GM12891 (cell line): ENCODE data around the gene GMPPB.
"Not testable (repeated sequence)": the region's sequence is repeated elsewhere in the genome, so short reads cannot be mapped to it uniquely, and the experiment has no call there.

ENCODE experiments used
- POLR2A ChIP-seq: IDR thresholded peaks from 2 replicates; pipeline ENCODE4 v1.6.1; 2011; ENCODE audit warnings: low read depth, low read length, control low read depth
- POLR2AphosphoS5 ChIP-seq: IDR thresholded peaks from 2 replicates; pipeline ENCODE4 v1.6.1; 2011; ENCODE audit warnings: low read depth, low read length, control low read depth
- POU2F2 ChIP-seq: IDR thresholded peaks from 2 replicates; pipeline ENCODE4 v1.6.1; 2011; ENCODE audit warnings: low read depth, mild to moderate bottlenecking, control low read depth, low read length, moderate library complexity
- SPI1 ChIP-seq: IDR thresholded peaks from 2 replicates; pipeline ENCODE4 v1.6.1; 2011; ENCODE audit warnings: low read depth, low read length, control low read depth
- TAF1 ChIP-seq: IDR thresholded peaks from 2 replicates; pipeline ENCODE4 v1.6.1; 2011; ENCODE audit warnings: low read depth, low read length, control low read depth

DNA sequence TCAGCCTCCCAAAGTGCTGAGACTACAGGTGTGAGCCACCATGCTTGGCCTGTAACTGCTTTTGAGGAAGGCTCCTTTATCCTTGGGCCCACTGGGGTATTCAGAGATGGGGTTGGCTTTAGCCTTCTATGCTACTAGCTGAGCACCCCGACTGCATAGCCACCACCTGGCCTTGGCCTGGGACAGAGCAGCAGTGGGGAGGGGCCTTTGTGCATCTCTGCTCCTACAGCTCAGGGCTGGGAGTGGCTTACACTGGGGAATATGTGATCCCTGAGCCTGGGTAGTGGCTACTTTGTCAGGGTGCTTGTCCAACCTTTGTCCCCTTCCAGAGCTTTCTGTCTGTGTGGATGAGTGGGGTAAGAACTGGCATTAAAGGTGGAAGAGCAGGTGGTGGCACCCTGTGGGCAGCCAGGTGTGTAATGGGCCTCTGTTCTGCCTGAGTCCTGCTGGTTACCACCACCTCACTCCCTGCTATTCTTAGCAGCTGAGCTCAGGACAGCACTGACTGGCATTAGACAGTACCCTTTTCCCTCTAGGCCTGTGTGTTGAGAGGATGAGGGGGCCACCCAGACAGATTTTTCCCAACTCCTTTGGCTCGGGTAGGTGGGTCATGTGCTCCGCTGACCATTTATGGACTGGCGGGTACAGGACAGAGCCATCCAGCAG is 28.3 kb downstream of the GMPPB start:
- not testable (repeated sequence) for TF ChIP-seq POLR2A, POU2F2, POLR2AphosphoS5, TAF1, SPI1
